K562 (cell line): Measurements from ENCODE around the gene MED22. TPM values are rescaled to one million over a fixed set of nuclear protein-coding genes. Genes with fewer than 3 reads are reported as not detected.

Experiments used
- CREM ChIP-seq: IDR thresholded peaks from 2 replicates; pipeline ENCODE4 v1.6.1; 2014; ENCODE audit warnings: antibody characterized with exemption, low read depth
- FOXJ3 ChIP-seq: sonication (generic); formaldehyde crosslinking; IDR thresholded peaks from 2 replicates; pipeline ENCODE4 v1.4.0; 2020; ENCODE audit warnings: mild to moderate bottlenecking, missing genetic modification reagents
- JUND ChIP-seq, 2 experiments: IDR thresholded peaks; 2 replicates in 1 of 2; 3 replicates in 1 of 2; pipeline ENCODE4 v1.6.1; 2011; ENCODE audit warnings: borderline replicate concordance in 2 of 2, low read depth in 2 of 2, low read length in 2 of 2, improper control_type of control experiment in 1 of 2, missing biosample characterization in 1 of 2, missing genetic modification characterization in 1 of 2, missing genetic modification reagents in 1 of 2
- MCM7 ChIP-seq, 2 experiments: fragments of 450-650 bp; IDR thresholded peaks; 2 replicates each; pipeline ENCODE4 v1.6.1; 2016 to 2018
- MXI1 ChIP-seq: IDR thresholded peaks from 2 replicates; pipeline ENCODE4 v1.6.1; 2011; ENCODE audit warnings: low read depth, mild to moderate bottlenecking, improper control_type of control experiment, low read length
- NELFE ChIP-seq: IDR thresholded peaks from 2 replicates; pipeline ENCODE4 v1.6.1; 2011; ENCODE audit warnings: mild to moderate bottlenecking; ENCODE audit not compliant: insufficient read depth, insufficient read length
- NR2F6 ChIP-seq: fragments of 450-650 bp; formaldehyde crosslinking; IDR thresholded peaks from 2 replicates; pipeline ENCODE4 v1.4.0; 2020; ENCODE audit warnings: mild to moderate bottlenecking
- SMAD4 ChIP-seq: fragments of 250-450 bp; sonication (Bioruptor Pico); conservative IDR thresholded peaks from 2 replicates; pipeline ENCODE4 v1.8.0; 2021; ENCODE audit warnings: inconsistent platforms, mild to moderate bottlenecking, moderate library complexity
- SOX6 ChIP-seq: fragments of 450-650 bp; IDR thresholded peaks from 2 replicates; pipeline ENCODE4 v1.6.1; 2014; ENCODE audit warnings: mild to moderate bottlenecking
- YBX1 ChIP-seq: fragments of 450-650 bp; IDR thresholded peaks from 2 replicates; pipeline ENCODE4 v1.7.1; 2016; ENCODE audit warnings: mild to moderate bottlenecking
- ZNF347 ChIP-seq: fragments of 450-650 bp; formaldehyde crosslinking; IDR thresholded peaks from 2 replicates; pipeline ENCODE4 v1.4.0; 2020; ENCODE audit warnings: low read depth, mild to moderate bottlenecking, moderate library complexity
- ZNF764 ChIP-seq: fragments of 250-450 bp; sonication (Bioruptor Pico); IDR thresholded peaks from 2 replicates; pipeline ENCODE4 v1.4.0; 2020; ENCODE audit warnings: low read depth, mild to moderate bottlenecking, moderate library complexity
- polyA plus RNA-seq, 8 experiments: library from polyadenylated mRNA; depleted of rRNA in 4 of 8; stranded (reverse) in 5 of 8; unstranded in 3 of 8; fragments of >200 nt; fragmentation: Nextera tagmentation in 2 of 8; fragmentation: Illumina TruSeq in 1 of 8; extraction: Ambion mirVana in 2 of 8; extraction: Trizol in 1 of 8; gene quantifications; 2 replicates each; pipeline versions ENCODE4 v1.2.1 to v1.2.3, GENCODE V29; 2011 to 2014; ENCODE audit warnings: inconsistent platforms in 1 of 8, missing spikeins in 1 of 8
- total RNA-seq, 7 experiments: library from RNA; depleted of rRNA in 6 of 7; stranded (reverse); fragments of >200 nt in 6 of 7; fragmentation: Illumina TruSeq in 2 of 7; extraction: Trizol in 2 of 7; gene quantifications; 2 replicates each; pipeline versions ENCODE4 v1.2.1 to v1.2.3, GENCODE V29; 2011 to 2021; ENCODE audit warnings: low replicate concordance in 1 of 7
- TF ChIP-seq, protein P1 (sequence below): fragments of 150-350 bp; conservative IDR thresholded peaks from 2 replicates; pipeline ENCODE4 v1.6.1; 2014; ENCODE audit warnings: low read length
- TF ChIP-seq, protein P2 (sequence below): fragments of 250-450 bp; sonication (Bioruptor Pico); IDR thresholded peaks from 2 replicates; pipeline ENCODE4 v1.4.0; 2020; ENCODE audit warnings: borderline replicate concordance
- TF ChIP-seq, protein P3 (sequence below): fragments of 250-450 bp; sonication (Bioruptor Pico); IDR thresholded peaks from 2 replicates; pipeline ENCODE4 v1.5.0; 2020; ENCODE audit warnings: mild to moderate bottlenecking, borderline replicate concordance
- TF ChIP-seq, protein P4 (sequence below), 2 experiments: fragments of 450-650 bp; conservative IDR thresholded peaks; 2 replicates each; pipeline ENCODE4 v1.6.1; 2017; ENCODE audit warnings: mild to moderate bottlenecking in 2 of 2, moderate library complexity in 2 of 2
- TF ChIP-seq, protein P5 (sequence below): fragments of 450-650 bp; formaldehyde crosslinking; IDR thresholded peaks from 2 replicates; pipeline ENCODE4 v1.4.0; 2020; ENCODE audit warnings: mild to moderate bottlenecking, mixed read lengths

Gene MED22
- total and polyA plus RNA-seq, 9 of the 15 experiments (the other 6 are each of a cell fraction or from before 2014, with no cell fraction given): 0.73 to 35.6 (median 22.3) TPM

DNA sequence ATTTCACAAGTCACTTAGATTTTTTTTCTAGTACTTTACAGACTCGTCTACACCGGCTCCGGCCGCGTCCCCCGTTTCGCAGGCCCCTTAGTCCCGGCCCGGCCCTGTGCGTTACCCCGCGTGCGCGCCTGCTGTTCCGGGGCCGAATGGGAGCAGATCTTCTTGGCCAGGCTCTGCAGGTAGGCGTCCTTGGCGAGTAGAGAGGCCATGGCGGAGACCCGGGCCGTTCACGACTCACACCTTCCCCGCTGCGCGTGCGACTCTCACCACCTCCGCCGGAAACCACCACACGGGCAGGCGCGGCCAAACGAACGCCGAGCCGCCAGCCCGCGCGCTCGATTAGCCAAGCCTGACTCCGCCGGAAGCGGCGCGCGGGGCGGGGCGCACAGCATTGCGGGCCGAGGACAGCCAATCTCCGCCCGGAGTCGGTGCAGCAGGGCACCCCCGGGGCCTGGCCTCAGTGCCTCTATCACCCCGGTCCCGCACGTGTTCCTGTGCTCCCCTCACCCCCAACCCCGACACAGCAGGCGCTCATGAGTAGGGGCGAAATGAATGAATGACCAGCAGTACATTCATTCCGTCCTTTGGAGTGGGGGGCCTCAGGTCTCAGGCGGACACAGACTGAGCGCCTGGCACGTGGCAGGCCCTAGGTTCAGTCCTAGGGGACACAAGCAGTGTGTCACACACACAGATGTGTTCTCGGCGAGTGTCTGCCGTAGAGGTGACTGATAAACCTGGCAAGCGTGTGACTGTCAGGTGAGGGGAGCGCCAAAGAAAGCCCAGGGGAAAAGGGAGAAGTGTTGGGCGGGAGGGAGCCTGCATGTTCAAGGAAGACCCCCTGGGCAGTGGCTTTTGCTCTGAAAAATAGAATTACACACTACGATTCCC is 11.8 kb downstream of the MED22 start, which contains the start of gene SURF6 (continued):
- TF ChIP-seq, protein P1, sequence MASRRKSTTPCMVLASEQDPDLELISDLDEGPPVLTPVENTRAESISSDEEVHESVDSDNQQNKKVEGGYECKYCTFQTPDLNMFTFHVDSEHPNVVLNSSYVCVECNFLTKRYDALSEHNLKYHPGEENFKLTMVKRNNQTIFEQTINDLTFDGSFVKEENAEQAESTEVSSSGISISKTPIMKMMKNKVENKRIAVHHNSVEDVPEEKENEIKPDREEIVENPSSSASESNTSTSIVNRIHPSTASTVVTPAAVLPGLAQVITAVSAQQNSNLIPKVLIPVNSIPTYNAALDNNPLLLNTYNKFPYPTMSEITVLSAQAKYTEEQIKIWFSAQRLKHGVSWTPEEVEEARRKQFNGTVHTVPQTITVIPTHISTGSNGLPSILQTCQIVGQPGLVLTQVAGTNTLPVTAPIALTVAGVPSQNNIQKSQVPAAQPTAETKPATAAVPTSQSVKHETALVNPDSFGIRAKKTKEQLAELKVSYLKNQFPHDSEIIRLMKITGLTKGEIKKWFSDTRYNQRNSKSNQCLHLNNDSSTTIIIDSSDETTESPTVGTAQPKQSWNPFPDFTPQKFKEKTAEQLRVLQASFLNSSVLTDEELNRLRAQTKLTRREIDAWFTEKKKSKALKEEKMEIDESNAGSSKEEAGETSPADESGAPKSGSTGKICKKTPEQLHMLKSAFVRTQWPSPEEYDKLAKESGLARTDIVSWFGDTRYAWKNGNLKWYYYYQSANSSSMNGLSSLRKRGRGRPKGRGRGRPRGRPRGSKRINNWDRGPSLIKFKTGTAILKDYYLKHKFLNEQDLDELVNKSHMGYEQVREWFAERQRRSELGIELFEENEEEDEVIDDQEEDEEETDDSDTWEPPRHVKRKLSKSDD: no peak
- TF ChIP-seq MXI1: peak; percentile 83
- TF ChIP-seq SOX6: peak; percentile 53; the same call in 1 of the 2 replicates
- TF ChIP-seq, protein P2, sequence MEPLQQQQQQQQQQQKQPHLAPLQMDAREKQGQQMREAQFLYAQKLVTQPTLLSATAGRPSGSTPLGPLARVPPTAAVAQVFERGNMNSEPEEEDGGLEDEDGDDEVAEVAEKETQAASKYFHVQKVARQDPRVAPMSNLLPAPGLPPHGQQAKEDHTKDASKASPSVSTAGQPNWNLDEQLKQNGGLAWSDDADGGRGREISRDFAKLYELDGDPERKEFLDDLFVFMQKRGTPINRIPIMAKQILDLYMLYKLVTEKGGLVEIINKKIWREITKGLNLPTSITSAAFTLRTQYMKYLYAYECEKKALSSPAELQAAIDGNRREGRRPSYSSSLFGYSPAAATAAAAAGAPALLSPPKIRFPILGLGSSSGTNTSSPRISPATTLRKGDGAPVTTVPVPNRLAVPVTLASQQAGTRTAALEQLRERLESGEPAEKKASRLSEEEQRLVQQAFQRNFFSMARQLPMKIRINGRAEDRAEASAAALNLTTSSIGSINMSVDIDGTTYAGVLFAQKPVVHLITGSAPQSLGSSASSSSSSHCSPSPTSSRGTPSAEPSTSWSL (CRISPR knock-in tag): no peak
- peak; percentile 68; the same call in 1 of the 2 replicates for TF ChIP-seq JUND (IDR thresholded peaks at IDR 0.05; ENCODE audit: borderline replicate concordance, low read depth, low read length)
- TF ChIP-seq JUND (tag; IDR thresholded peaks at IDR 0.05; ENCODE audit: borderline replicate concordance, low read depth, low read length): no peak; the same call in 2 of the 3 replicates
- peak; percentile 85 for TF ChIP-seq CREM
- peak; percentile 76 for TF ChIP-seq NR2F6 (CRISPR knock-in tag)
- no peak for TF ChIP-seq YBX1
- TF ChIP-seq ZNF764 (CRISPR knock-in tag): no peak
- TF ChIP-seq, protein P3, sequence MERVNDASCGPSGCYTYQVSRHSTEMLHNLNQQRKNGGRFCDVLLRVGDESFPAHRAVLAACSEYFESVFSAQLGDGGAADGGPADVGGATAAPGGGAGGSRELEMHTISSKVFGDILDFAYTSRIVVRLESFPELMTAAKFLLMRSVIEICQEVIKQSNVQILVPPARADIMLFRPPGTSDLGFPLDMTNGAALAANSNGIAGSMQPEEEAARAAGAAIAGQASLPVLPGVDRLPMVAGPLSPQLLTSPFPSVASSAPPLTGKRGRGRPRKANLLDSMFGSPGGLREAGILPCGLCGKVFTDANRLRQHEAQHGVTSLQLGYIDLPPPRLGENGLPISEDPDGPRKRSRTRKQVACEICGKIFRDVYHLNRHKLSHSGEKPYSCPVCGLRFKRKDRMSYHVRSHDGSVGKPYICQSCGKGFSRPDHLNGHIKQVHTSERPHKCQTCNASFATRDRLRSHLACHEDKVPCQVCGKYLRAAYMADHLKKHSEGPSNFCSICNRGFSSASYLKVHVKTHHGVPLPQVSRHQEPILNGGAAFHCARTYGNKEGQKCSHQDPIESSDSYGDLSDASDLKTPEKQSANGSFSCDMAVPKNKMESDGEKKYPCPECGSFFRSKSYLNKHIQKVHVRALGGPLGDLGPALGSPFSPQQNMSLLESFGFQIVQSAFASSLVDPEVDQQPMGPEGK (CRISPR knock-in tag): no peak
- no peak for TF ChIP-seq FOXJ3
- no peak for TF ChIP-seq NELFE
- TF ChIP-seq, protein P4, sequence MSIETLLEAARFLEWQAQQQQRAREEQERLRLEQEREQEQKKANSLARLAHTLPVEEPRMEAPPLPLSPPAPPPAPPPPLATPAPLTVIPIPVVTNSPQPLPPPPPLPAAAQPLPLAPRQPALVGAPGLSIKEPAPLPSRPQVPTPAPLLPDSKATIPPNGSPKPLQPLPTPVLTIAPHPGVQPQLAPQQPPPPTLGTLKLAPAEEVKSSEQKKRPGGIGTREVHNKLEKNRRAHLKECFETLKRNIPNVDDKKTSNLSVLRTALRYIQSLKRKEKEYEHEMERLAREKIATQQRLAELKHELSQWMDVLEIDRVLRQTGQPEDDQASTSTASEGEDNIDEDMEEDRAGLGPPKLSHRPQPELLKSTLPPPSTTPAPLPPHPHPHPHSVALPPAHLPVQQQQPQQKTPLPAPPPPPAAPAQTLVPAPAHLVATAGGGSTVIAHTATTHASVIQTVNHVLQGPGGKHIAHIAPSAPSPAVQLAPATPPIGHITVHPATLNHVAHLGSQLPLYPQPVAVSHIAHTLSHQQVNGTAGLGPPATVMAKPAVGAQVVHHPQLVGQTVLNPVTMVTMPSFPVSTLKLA (conservative IDR thresholded peaks at IDR 0.05): peak; percentile 96 to 98
- TF ChIP-seq, protein P5, sequence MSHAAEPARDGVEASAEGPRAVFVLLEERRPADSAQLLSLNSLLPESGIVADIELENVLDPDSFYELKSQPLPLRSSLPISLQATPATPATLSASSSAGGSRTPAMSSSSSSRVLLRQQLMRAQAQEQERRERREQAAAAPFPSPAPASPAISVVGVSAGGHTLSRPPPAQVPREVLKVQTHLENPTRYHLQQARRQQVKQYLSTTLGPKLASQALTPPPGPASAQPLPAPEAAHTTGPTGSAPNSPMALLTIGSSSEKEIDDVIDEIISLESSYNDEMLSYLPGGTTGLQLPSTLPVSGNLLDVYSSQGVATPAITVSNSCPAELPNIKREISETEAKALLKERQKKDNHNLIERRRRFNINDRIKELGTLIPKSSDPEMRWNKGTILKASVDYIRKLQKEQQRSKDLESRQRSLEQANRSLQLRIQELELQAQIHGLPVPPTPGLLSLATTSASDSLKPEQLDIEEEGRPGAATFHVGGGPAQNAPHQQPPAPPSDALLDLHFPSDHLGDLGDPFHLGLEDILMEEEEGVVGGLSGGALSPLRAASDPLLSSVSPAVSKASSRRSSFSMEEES (CRISPR knock-in tag): no peak
- TF ChIP-seq MCM7 (IDR thresholded peaks at IDR 0.05): no peak
- TF ChIP-seq SMAD4: 0 out of 2 replicates have a peak, but pooled peaks have one; percentile 19
- no peak for TF ChIP-seq ZNF347 (CRISPR knock-in tag)
